HG02759 (cell line): ENCODE measurements around the gene IQCM.

Source experiments
- ATAC-seq: cut with Tn5 transposase; IDR thresholded peaks from one replicate; pipeline ENCODE4 v1.9.1; 2021; ENCODE audit warnings: mild to moderate bottlenecking, moderate library complexity; ENCODE audit not compliant: unreplicated experiment

IQCM gene

DNA sequence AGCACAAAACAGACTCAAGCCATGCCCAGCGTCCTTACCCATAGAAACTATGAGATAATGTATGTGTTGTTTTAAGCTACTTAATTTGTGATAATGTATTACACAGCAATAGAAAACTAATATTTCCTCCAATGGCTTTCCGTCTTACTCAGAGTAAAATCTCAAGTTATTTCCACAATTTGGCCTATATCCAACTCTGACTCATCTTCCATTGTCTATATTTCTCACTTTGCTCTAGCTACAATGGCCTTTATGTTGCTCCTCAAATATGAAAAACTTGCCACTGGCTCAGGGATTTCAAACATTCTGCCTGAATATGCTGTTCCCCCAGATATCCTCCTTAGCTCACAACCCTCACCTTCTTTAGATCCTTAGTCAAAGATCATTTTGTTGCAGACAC is 31.6 kb downstream of the IQCM start:
- ATAC-seq: no peak

DNA sequence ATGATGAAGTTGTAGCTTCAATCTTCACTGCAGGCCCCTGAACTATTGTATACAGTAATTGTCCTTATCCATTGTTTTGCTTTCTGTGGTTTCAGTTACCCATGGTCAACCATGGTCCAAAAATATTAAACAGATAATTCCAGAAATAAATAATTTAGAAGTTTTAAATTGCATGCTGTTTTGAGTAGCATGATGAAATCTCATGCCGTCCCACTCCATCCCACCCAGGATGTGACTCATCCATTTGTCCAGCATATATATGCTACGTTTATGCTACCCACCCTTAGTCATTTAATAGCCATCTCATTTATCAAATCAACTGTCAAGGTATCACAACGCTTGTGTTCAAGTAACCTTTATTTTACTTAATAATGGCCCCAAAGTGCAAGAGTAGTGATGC is 34.5 kb downstream of the IQCM start:
- ATAC-seq: no peak

DNA sequence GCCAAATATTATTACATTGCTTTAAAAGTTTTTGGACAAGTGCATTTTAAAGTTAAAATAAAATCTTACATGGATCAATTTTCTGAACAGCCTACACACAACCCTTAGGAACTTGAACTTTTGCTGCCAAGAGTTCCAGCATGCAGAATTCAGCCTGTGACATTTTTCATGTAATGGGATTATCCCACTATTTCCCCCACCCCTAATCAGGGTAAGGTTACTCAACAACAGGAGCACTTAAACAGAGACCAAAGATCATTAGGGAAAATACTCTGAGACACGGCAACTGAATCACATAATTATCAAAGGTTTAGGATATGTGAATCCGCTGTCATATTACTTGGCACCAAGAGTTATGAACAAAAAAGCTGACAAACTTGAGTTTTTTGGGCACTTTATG is 47.2 kb downstream of the IQCM start:
- no peak for ATAC-seq

DNA sequence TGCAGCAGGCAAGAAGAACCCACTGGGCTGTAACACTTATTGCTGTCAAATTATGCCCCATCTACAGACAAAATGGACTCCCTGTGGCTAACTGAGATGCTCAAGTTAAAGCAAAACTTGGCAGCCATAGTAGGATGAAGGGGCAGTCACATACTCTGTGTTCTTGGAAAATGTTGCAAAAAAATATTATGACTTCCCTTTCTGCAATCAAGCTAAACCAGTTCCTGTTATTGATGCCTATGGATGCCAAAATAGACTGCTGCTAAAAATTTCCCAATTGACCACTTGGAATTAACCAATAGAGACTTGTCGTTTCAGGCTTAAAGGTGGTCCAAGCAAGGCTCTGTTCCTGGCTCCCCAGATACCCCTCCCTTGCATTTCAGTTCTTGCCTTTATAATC is 49.5 kb downstream of the IQCM start:
- no peak for ATAC-seq

DNA sequence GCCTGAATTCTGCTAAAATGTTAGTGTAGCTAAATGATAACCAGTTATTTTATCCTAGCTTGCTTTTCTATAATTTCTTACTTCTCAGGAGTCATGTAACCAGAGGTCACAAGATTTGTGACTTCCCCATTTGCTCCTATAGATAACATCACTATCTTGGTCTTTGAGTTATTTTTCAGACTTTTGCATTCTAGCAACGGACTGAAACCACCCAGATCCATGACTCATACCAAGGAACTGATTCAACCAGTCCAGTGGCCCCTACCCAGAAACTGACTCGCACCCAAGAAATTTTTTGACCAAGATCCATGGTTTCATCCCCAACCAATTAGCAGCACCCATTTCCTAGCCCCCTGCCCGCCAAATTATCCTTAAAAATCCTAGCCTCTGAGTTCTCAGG is 50.0 kb downstream of the IQCM start:
- ATAC-seq: no peak

DNA sequence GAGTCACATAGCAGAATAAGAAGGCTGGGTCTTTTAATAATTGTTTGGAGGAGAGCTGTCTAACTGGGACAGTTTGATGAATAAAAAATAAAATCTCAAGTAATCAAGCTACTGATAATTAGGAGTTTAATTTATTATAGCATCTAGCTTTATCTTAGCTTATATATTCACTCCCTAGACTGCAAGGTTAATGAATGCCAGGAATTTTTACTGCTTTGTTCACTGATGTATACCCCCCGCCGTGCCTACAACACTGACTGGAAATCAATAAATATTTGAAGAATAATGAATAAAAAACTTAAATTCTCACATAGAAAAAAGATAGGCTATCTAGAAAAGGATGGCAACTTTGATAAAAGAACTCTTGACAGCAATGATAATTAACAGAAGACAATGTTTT is 59.7 kb downstream of the IQCM start:
- no peak for ATAC-seq

DNA sequence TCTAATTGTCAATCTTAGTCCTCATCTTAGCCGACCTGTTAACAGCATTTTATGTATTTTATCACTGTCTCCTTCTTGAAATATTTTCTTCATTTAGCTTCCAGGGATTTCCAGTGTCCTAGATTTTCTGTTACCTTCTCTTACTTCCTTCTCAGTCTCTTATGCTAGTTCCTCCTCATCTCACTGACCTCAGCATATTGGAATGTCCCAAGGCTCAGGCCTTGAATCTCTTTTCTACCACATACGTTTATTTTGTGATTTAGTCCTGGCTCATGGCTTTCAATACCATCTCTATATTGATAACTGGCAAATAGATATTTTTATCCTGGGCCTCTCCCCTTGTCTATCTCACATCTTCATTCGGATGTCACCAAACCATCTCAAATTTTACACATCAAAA is 61.1 kb downstream of the IQCM start:
- ATAC-seq: no peak

DNA sequence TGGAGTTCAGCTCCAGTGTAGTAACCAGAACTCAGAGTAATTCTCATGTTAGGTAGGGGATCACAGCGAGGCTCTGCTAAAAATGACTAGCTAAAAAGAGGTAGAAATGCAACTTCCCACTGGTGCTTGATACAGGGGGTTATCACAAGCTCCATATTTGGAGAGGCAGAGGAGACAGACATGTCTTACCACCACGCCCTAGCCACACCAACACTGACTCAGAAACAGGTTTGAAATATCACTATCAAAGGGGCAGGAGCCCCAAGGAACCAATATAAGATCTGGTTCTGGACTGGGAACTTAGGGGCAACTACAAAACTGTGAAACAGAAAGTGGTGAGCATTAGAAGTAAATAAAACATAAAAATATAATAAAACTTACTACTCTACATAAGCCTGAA is 62.9 kb downstream of the IQCM start:
- no peak for ATAC-seq

DNA sequence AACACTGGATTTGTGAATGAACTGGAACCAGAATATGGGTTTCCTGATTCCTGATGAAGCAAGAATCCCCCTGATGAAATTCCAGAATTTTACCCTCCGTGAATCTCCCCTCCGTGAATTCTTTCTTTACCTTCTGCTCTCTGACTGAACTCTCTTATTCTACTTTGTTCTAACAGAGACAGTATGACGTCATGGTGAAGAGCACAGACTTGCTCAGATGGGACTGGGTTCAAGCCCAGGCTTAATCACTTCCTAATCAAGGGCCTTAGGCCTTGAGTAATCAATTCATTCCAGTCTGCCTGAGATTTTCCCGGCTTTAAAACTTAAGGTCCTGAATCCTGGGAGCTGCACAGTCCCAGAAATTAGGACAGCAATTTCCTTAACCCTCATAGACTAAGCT is 64.5 kb downstream of the IQCM start:
- no peak for ATAC-seq

DNA sequence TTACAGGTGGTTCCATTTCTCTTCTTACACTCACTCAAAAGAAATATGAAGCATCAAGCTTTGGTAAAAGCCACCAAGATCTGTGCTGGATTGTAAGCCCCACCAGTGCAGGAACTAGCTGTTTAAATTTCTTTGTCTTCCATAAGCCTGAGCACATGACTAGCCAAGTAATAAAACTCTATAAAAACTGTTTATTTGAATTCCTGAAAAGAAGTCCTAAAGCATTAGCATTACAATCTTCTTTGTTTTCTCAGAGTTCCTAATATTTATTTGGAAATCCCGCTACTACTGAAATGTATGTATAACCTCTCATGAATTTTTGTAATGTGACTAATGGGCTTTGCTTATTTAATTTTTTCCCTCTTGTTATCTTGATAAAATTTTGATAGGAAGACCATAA is 65.9 kb downstream of the IQCM start:
- no peak for ATAC-seq

DNA sequence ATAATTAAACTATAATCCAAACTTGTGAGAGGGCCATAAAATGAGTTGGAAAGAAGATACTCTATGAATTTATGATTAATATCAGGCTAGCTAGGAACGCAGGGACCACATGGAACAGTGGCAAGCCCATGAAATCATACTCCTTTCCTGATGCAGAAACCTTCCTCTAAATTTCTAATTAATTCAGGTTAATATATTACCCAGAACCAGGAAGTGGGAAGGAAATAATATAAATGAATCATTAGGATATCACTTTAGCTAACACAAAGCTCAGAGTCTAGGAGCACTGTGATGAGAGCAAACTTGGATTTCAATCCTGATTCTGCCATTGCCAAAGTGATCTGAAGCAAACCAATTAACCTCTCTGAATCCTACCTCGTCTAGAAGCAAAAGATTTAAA is 68.0 kb downstream of the IQCM start:
- no peak for ATAC-seq

DNA sequence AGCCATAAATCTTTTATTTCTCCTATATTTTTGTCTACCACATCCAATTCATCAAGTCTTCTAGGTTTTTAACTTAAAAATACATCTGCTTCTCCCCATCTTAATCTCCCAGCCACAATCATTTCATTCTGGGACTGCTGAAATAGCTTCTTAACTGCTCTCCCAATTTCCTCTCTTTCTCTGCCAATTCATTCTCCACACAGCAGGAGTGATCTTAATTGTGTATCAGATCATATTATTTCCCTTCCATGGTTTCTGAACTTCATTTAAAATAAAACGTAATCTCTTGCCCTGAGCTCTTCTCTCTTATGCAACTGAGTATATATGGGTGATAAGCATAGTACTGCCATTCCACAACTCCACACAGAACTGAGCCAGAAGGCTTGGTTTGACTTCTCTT is 69.4 kb downstream of the IQCM start:
- ATAC-seq: no peak

DNA sequence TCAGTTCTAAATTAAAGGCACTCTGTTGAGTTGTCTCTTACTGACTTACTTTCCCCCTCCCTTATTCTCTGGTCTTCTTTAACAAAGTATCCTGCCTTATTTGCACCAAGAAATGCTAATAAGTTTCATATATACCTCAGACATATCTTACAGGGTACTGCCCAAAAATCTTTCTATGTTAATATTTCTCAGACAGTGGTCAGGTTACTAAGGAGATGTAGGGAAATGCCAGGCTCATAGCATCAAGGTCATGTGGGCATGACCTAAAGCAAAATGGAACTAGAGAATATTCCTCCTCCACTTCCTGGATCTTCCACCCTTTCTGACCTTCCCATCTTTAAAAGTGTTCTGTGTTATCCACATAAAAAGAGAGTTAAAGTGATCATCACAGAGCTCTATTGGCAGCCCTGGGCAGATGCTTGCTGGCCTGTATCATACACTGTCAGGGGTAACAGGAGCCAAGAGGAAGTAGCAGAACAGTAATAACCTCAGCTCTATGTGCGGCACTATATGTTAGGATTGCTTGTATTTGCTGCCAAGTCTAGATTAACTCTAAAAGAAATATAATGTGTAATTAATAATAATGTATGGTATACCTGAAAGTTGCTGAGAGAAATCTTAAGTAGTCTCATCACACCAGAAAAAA is 74.3 kb downstream of the IQCM start:
- peak; percentile 61 for ATAC-seq

DNA sequence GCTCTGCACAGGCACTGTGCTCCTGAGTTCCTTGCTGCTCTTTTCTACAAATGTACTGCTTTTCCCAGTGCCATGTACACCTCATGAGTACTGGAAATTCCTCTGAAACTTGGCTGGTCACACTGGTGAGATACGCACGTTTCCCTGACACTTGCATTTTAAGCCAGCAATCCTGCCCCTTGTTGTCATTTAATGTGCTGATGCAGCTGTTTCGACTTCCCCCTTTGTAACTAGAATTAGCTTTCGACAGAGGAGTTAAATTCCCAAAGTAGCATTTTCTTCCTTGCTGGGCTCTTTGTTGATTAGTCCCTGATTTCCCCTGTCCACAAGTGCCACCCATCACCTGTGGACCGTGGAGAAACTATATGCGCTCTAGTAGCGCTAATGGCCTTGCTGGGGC is 77.5 kb downstream of the IQCM start:
- no peak for ATAC-seq

DNA sequence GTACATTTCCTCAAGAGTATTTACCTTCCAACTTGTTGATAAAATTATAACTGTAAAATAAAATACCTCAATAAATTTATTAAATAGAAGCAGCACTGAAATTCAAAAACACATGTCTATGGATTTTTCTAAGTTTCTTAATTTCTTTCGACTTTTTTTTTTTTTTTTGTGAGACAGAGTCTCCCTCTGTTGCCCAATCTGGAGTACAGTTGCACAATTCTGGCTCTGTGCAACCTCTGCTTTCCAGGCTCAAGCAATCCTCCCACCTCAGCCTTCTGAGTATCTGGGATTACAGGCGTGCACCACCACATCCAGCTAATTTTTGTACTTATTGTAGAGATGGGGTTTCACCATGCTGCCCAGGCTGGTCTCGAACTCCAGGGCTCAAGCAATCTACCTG is 79.8 kb downstream of the IQCM start:
- no peak for ATAC-seq

DNA sequence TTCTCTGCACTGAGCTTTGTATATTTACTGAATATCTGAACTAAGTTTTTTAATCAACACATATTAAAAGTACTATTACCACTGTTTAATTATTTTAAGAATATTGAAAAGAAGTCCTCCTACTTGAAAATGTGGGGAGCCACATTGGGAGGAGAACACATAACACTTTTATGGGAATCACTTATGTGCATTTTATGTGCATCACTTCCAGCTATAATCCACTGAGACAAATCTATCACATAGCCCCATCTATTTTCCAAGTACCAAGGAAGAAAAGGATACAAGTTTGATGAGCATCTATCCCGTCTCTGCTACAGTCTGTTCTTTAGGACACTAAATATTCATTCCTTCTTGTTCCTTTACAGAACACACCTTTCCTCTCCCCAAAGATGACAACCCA is 87.2 kb downstream of the IQCM start:
- ATAC-seq: no peak

DNA sequence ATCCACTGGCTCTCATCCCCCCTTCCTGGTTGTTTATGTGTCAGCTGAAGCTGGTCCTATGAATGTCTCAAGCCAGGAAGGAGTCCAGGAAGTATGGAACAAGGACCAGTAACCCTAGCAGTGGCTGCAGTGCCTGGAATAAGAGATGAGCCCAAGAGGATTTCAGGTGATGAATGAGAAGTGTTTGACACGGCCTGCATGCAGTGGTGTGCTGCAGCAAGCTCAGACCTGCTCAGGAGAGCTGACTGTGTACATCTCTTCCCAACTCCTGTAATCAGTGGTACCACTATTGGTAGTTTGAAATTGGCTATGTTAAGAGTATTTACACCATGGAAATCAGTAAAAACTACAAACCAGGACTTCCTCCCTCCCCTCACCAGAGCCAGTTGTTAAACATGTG is 88.0 kb downstream of the IQCM start:
- no peak for ATAC-seq

DNA sequence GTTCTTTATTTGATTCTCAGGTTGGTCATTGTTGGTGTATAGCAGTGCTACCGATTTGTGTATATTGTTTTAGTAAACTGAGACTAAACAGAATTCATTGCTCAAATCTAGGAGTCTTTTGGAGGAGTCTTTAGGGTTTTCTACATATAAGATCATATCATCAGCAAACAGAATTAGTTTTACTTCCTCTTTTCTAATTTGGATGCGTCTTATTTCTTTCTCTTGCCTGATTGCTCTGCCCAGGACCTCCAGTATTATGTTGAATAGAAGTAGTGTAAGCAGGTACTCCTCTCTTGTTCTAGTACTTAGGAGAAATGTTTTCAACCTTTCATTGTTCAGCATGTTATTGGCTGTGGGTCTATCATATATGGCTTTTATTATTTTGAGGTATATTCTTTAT is 92.6 kb downstream of the IQCM start:
- ATAC-seq: no peak

DNA sequence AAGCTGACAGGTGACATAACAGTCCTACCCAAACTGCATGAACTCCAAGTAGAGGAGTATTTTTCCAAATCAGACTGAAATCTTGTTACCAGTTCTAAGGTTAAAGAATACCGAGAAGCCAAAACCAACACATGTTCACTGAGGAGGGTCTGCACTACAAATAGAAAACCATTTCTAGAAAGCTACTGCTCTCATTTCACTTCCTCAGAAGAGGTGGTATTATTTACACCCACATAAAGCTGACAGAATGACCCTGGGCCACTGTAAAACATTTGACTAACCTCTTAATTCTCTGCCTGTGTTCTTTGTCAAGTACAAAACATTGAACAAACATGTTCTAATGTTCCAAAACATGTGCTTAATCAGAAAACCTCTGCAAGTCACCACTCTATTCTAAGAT is 95.8 kb downstream of the IQCM start:
- ATAC-seq: no peak

DNA sequence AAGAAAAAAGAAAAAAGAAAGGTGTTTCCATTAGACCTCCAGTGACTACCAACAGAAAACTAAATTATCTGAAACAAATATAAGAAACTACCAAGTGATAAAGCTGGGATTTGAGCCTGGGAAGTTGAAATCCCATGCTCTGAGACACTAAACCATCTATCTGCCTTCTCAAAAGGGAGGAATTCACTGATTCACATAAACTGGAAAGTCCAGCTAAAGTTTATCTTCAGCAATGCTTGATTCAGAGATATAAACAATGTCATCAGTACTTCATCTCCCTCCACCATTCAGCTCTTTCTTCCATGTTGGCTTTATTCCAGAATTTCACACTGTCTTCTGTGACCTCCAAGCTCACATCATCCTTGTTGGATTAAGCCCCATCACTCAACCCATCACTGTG is 96.3 kb downstream of the IQCM start:
- ATAC-seq: no peak

DNA sequence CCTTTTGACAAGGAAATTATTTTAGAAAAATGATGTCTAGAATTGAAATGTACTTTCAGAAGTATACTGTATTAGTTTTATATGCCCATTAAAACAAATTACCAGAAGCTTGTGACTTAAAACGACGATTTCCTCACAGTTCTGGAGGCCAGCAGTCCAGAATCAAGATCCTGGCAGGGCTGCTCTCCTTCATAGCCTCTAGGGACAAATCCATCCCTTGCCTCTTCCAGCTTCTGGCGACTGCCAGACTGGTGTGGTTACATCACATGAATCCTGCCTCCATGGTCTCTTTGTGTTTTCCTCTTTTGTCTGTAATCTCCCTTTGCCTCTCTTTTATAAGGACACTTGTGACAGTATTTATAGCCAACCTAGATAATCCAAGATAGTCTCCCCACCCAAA is 97.1 kb downstream of the IQCM start:
- no peak for ATAC-seq

DNA sequence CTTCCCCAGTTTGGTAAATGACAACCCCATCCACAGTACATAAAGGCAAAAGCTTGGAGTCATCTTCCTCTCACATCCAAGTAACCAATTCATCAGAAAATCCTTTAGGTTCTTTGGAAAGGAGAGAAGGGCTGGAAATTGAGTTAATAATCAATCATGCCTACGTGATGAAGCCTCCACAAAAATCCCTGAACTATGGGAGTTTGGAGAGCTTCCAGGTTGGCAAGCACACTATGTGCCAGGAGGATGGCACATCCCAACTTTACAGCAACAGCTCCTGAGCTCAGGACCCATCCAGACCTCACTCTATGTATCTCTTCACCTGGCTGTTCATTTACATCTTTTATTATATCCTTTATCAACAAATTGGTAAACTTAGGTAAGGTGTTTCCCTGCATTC is 98.9 kb downstream of the IQCM start:
- no peak for ATAC-seq

DNA sequence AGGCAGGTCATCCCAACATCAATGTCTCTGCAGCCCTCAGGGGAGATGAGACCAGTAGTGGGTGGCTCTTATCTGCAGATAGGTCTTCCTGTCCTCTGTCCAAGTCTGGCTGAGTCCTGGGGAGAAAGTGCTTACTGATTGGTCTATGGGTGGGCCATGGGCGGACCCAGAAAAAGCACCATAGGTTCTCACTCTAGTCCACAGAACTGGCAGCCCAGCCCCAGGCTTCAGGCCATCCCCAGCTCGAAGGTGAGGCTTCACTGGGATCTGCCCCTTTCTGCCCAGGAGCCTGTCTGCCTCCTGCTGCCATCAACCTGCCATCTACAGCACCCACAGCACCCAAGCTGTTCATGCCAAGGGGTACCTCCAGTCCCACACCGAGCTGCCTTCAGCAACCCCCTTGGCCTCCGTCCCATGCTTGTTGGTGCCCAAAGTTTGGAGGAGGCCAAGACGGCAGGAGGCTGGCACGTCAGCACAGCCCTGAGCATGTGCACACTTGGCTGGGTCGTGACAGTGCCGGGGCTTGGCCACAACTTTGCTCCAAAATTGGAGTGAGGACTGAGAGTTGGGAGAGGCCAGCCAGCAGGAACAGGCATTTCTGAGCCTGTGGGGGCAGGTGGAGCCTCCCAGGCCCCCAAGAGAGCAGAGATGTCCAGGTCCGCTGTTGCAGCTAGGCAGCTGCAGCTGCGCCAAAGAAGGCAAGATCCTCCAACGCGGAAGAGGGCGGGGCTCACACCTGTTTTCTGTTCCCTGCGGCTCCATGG is 99.6 kb downstream of the IQCM start:
- no peak for ATAC-seq
